Esophagus muscularis mucosa (tissue), 3 donors: ENCODE measurements around the gene CDKN2B-AS1.

Experiments
- CTCF ChIP-seq, 3 experiments: fragments of 200-600 bp in 2 of 3; fragments of 450-650 bp in 1 of 3; sonication (generic) in 2 of 3; IDR thresholded peaks; one replicate each; pipeline ENCODE4 v1.5.1; 2017 to 2019; ENCODE audit warnings: antibody characterized with exemption in 3 of 3, mild to moderate bottlenecking in 2 of 3, moderate library complexity in 1 of 3
- POLR2AphosphoS5 ChIP-seq, 2 donors: sonication (generic); formaldehyde crosslinking; IDR thresholded peaks; one replicate each; pipeline ENCODE4 v1.6.1; 2017; ENCODE audit warnings: antibody characterized with exemption in 2 of 2

- TF ChIP-seq CTCF (IDR thresholded peaks at IDR 0.05) (no peak), POLR2AphosphoS5 (IDR thresholded peaks at IDR 0.05) (no peak)
Measured at GRCh38 chr9:22103685-22104575, 109.3 kb downstream of the CDKN2B-AS1 start.
